IMR-90 (cell line): ENCODE results near the gene DARS1. TPM values are rescaled to one million over a fixed set of nuclear protein-coding genes. Genes with fewer than 3 reads are reported as not detected.

Experiments
- ATAC-seq: fragments of 200-7000 bp; cut with Tn5 transposase; 2 replicates; pipeline ENCODE4 v1.9.1; 2020; ENCODE audit warnings: low read depth, mild to moderate bottlenecking, moderate library complexity
- BruUV-seq: library from RNA; stranded (reverse); fragments of 400-500 nt; replicated peaks from 2 replicates; lab custom pipeline; 2021; lab: Mats Ljungman, UMichigan
- CTCF ChIA-PET: fragments of 300-600 bp; formaldehyde crosslinking; extraction: SDS; loops from one replicate; lab custom pipeline; 2021; ENCODE audit warnings: antibody characterized with exemption; lab: Yijun Ruan, JAX
- POLR2A ChIA-PET: fragments of 300-600 bp; sonication (Branson Sonifier 250); formaldehyde crosslinking; loops from one replicate; lab custom pipeline; 2022; ENCODE audit warnings: antibody characterized with exemption; ENCODE audit not compliant: unreplicated experiment; lab: Charles Lee
- DNase-seq: peaks from one replicate; pipeline ENCODE4 v3.0.0; 2013
- H2AFZ ChIP-seq: replicated peaks from 2 replicates; pipeline ENCODE3; 2013; ENCODE audit warnings: low read length, mild to moderate bottlenecking; ENCODE audit not compliant: poor library complexity
- H2AK5ac ChIP-seq: 2 replicates; pipeline ENCODE4 v1.6.1; 2013; ENCODE audit warnings: low read depth, low read length, inconsistent platforms
- H2AK9ac ChIP-seq: replicated peaks from 2 replicates; pipeline ENCODE3; 2013; ENCODE audit warnings: mild to moderate bottlenecking, low read depth, low read length, moderate library complexity; ENCODE audit not compliant: poor library complexity
- H2BK120ac ChIP-seq: 2 replicates; pipeline ENCODE4 v1.6.1; 2013; ENCODE audit warnings: low read depth, low read length, inconsistent platforms
- H2BK15ac ChIP-seq: 3 replicates; pipeline ENCODE4 v1.6.1; 2013; ENCODE audit warnings: low read depth, low read length, inconsistent platforms
- H2BK20ac ChIP-seq: 2 replicates; pipeline ENCODE4 v1.6.1; 2013; ENCODE audit warnings: low read depth, mild to moderate bottlenecking, inconsistent platforms, low read length, moderate library complexity
- H2BK5ac ChIP-seq: 2 replicates; pipeline ENCODE4 v1.6.1; 2013; ENCODE audit warnings: mild to moderate bottlenecking, low read depth, low read length, inconsistent platforms; ENCODE audit not compliant: poor library complexity, severe bottlenecking
- H3K14ac ChIP-seq: replicated peaks from 2 replicates; pipeline ENCODE4 v1.6.1; 2013; ENCODE audit warnings: low read depth, low read length, inconsistent platforms
- H3K18ac ChIP-seq: 2 replicates; pipeline ENCODE4 v1.6.1; 2013; ENCODE audit warnings: low read depth, low read length, control low read depth
- H3K23ac ChIP-seq: 2 replicates; pipeline ENCODE4 v1.6.1; 2013; ENCODE audit warnings: low read depth, low read length, inconsistent platforms
- H3K27ac ChIP-seq: 2 replicates; pipeline ENCODE4 v1.5.1; 2013; ENCODE audit warnings: mild to moderate bottlenecking, control low read depth, low read length; ENCODE audit not compliant: insufficient read depth
- H3K27me3 ChIP-seq: 2 replicates; pipeline ENCODE4 v1.6.1; 2013; ENCODE audit warnings: low read length; ENCODE audit not compliant: control insufficient read depth, insufficient read depth
- H3K36me3 ChIP-seq: 2 replicates; pipeline ENCODE4 v1.6.1; 2013; ENCODE audit warnings: low read length, mixed read lengths; ENCODE audit not compliant: control insufficient read depth, insufficient read depth
- H3K4ac ChIP-seq: 2 replicates; pipeline ENCODE4 v1.6.1; 2013; ENCODE audit warnings: low read depth, low read length, inconsistent platforms
- H3K4me1 ChIP-seq: 2 replicates; pipeline ENCODE4 v1.6.1; 2013; ENCODE audit warnings: low read length, mixed read lengths; ENCODE audit not compliant: control insufficient read depth, insufficient read depth
- H3K4me2 ChIP-seq: 2 replicates; pipeline ENCODE4 v1.6.1; 2013; ENCODE audit warnings: low read depth, mild to moderate bottlenecking, control low read depth, low read length, moderate library complexity
- H3K4me3 ChIP-seq: 2 replicates; pipeline ENCODE4 v1.5.1; 2013; ENCODE audit warnings: low read depth, mild to moderate bottlenecking, control low read depth, low read length, moderate library complexity; ENCODE audit not compliant: insufficient read depth
- H3K56ac ChIP-seq: 2 replicates; pipeline ENCODE4 v1.6.1; 2013; ENCODE audit warnings: low read length, inconsistent platforms; ENCODE audit not compliant: insufficient read depth; ENCODE audit errors: extremely low read depth
- H3K79me1 ChIP-seq, 2 experiments: 2 replicates each; pipeline ENCODE4 v1.6.1; 2013; ENCODE audit warnings: low read length in 2 of 2, inconsistent platforms in 1 of 2, low read depth in 1 of 2
- H3K9ac ChIP-seq: 2 replicates; pipeline ENCODE4 v1.6.1; 2013; ENCODE audit warnings: low read depth, low read length, control low read depth
- H3K9me1 ChIP-seq: 2 replicates; pipeline ENCODE4 v1.6.1; 2013; ENCODE audit warnings: low read length, inconsistent platforms; ENCODE audit not compliant: insufficient read depth
- H3K9me3 ChIP-seq: 2 replicates; pipeline ENCODE4 v1.6.1; 2013; ENCODE audit warnings: low read length; ENCODE audit not compliant: control insufficient read depth, insufficient read depth
- H4K20me1 ChIP-seq: 2 replicates; pipeline ENCODE4 v1.6.1; 2013; ENCODE audit warnings: low read length, inconsistent platforms; ENCODE audit not compliant: insufficient read depth
- H4K5ac ChIP-seq: 2 replicates; pipeline ENCODE4 v1.6.1; 2013; ENCODE audit warnings: mild to moderate bottlenecking, low read depth, low read length, control low read depth
- H4K8ac ChIP-seq, 2 experiments: 2 replicates each; pipeline ENCODE4 v1.6.1; 2013; ENCODE audit warnings: low read depth in 2 of 2, low read length in 2 of 2, control low read depth in 1 of 2, inconsistent platforms in 1 of 2
- H4K91ac ChIP-seq: 2 replicates; pipeline ENCODE4 v1.6.1; 2013; ENCODE audit warnings: low read depth, low read length, inconsistent platforms; ENCODE audit not compliant: insufficient read depth
- MAFK ChIP-seq: IDR thresholded peaks from 2 replicates; pipeline ENCODE4 v1.6.1; 2012; ENCODE audit warnings: low read depth, low read length, improper control_type of control experiment
- POLR2A ChIP-seq: IDR thresholded peaks from 2 replicates; pipeline ENCODE4 v1.6.1; 2012; ENCODE audit warnings: mild to moderate bottlenecking, low read depth, low read length
- WGBS, 2 experiments: methylation state at CpG; one replicate each; pipeline versions ENCODE4 v1.1.5 to v1.1.7; 2013; ENCODE audit warnings: missing lambda C conversion rate in 2 of 2; ENCODE audit not compliant: insufficient read length in 1 of 2; ENCODE audit errors: extremely low coverage in 2 of 2; 5-methylcytosine and 5-hydroxymethylcytosine counted together
- dilution Hi-C: fragments of 300-500 bp; cut with HindIII; formaldehyde crosslinking; loops from one replicate; pipeline ENCODE4 v1.14.3; 2018; ENCODE audit warnings: low sequenced_read_pairs; ENCODE audit not compliant: unreplicated experiment
- in situ Hi-C: fragments of 300-500 bp; cut with MboI; formaldehyde crosslinking; loops from 3 replicates; pipeline ENCODE4 v1.14.3; 2019; ENCODE audit warnings: low sequenced_read_pairs, inconsistent platforms, mixed read lengths
- intact Hi-C: fragments of 100-400 bp; cut with micrococcal nuclease; formaldehyde crosslinking; loops from 2 replicates; pipeline ENCODE4 v1.10.0; 2022
- polyA plus RNA-seq, 3 experiments: library from polyadenylated mRNA; depleted of rRNA; stranded (reverse); fragments of >200 nt; gene quantifications; 2 replicates each; pipeline ENCODE4 v1.2.3, GENCODE V29; 2012; ENCODE audit warnings: low replicate concordance in 1 of 3
- total RNA-seq: library from RNA; depleted of rRNA; stranded (reverse); fragments of >200 nt; gene quantifications from 2 replicates; pipeline ENCODE4 v1.2.3, GENCODE V29; 2012

DARS1 gene
- total and polyA plus RNA-seq, 2 of the 4 experiments (the other 2 are of a cell fraction): 56.5 to 66.5 TPM

DNA sequence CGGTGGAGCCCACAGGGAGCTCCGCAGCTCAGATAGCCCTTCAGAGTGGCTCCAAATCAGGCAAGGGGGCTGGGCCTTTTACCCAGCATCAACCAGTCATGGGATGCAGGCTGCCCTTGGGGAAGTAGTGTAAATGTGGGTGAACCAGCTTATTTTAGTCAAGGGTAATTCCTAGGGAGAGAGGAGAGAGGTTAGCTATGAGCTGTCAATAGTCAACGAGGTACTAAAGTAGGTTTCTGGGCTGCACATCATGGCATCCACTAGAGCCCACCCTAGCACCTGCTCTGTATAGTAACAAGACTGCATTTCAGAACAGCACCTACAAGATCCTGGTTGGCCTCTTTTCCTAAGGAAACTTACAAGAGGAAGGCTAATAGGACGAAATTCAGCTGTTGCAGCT is 99.7 kb downstream of the DARS1 start:
- no peak overlapping the region for H2BK5ac ChIP-seq
- no peak overlapping the region for H2AK9ac ChIP-seq
- H3K79me1 ChIP-seq: no peaks in the 10 kb centered on the region
- no peak overlapping the region for H3K4me2 ChIP-seq
- H2BK20ac ChIP-seq: no peak overlapping the region
- whole genome bisulfite sequencing, 2 experiments: 100% methylated on average over 2 of the region's 4 CpGs; no CpG with 5 or more reads in 1 of the 2 experiments
- POLR2A ChIA-PET: no interaction called here
- no peak overlapping the region for H3K14ac ChIP-seq
- H4K91ac ChIP-seq: no peak overlapping the region
- no peak overlapping the region for H2AFZ ChIP-seq
- H3K27me3 ChIP-seq: peaks cover 5% of the 10 kb centered on the region
- no peak overlapping the region for H3K27ac ChIP-seq
- CTCF ChIA-PET: interaction anchor here (1.0 kb wide), 1 partner anchor 10 kb away, joined by 3 read pairs; no protein-coding TSS in a partner anchor
- H4K8ac ChIP-seq: no peak overlapping the region
- no peak overlapping the region for H2BK120ac ChIP-seq
- dilution Hi-C loops (no loop called here), in situ Hi-C loops (no loop called here), intact Hi-C loops (no loop called here)
- H3K9ac ChIP-seq: no peak overlapping the region
- no peaks in the 10 kb centered on the region for H3K36me3 ChIP-seq
- DNase-seq (no peak), ATAC-seq (no peak)
- H3K18ac ChIP-seq: no peak overlapping the region
- no peak overlapping the region for H3K4me3 ChIP-seq
- no peak overlapping the region for H2AK5ac ChIP-seq
- H3K4me1 ChIP-seq: no peaks in the 10 kb centered on the region
- H3K9me1 ChIP-seq: no peaks in the 10 kb centered on the region
- no peak overlapping the region for H4K5ac ChIP-seq
- H3K9me3 ChIP-seq: no peaks in the 10 kb centered on the region
- no peaks in the 10 kb centered on the region for H4K20me1 ChIP-seq
- H3K23ac ChIP-seq: no peak overlapping the region
- no peak overlapping the region for H3K56ac ChIP-seq
- H3K4ac ChIP-seq: no peak overlapping the region
- H2BK15ac ChIP-seq: no peak overlapping the region
- no TSS peak for BruUV-seq
- no peak for TF ChIP-seq POLR2A
- no peak for TF ChIP-seq MAFK
